Ecto neural progenitor cell (in vitro differentiated cells): ENCODE measurements around the gene CCDC191.

Source experiments
- DNase-seq: peaks from one replicate; pipeline ENCODE4 v3.0.0-alpha.2; 2018; ENCODE audit warnings: low spot score

CCDC191 gene

GRCh38 chr3:114056130-114057010 lies at the start of gene CCDC191, which contains the start of gene QTRT2:
CCDC191 (minus strand) TSS chr3:114056526; CDS start chr3:114056466, 60 bp downstream.
QTRT2 (plus strand) TSS chr3:114056737; CDS start chr3:114065258, 8,521 bp downstream.
- peak; percentile 99 for DNase-seq

- DNase-seq, result no peak
Observed at GRCh38 chr3:114104414-114104813, 48.1 kb upstream of the CCDC191 start.

- DNase-seq, result no peak
Observed at GRCh38 chr3:114103858-114104257, 47.5 kb upstream of the CCDC191 start.

- DNase-seq, result no peak
Observed at GRCh38 chr3:114103181-114103580, 46.9 kb upstream of the CCDC191 start.

GRCh38 chr3:114101101-114101500 lies 44.8 kb upstream of the CCDC191 start:
- DNase-seq, result no peak

GRCh38 chr3:114095796-114096195 lies 39.5 kb upstream of the CCDC191 start:
- no peak for DNase-seq

- no peak for DNase-seq
Observed at GRCh38 chr3:114093596-114093995, 37.3 kb upstream of the CCDC191 start.

GRCh38 chr3:114093016-114093380 lies 36.7 kb upstream of the CCDC191 start:
- no peak for DNase-seq

- DNase-seq, result no peak
Observed at GRCh38 chr3:114092151-114093015, 36.1 kb upstream of the CCDC191 start.

- DNase-seq, result no peak
Observed at GRCh38 chr3:114089675-114090074, 33.3 kb upstream of the CCDC191 start.

GRCh38 chr3:114086356-114086755 lies 30.0 kb upstream of the CCDC191 start:
- no peak for DNase-seq

GRCh38 chr3:114083112-114083511 lies 26.8 kb upstream of the CCDC191 start:
- DNase-seq, result no peak

- no peak for DNase-seq
Observed at GRCh38 chr3:114081037-114081436, 24.7 kb upstream of the CCDC191 start.

GRCh38 chr3:114080201-114080600 lies 23.9 kb upstream of the CCDC191 start:
- no peak for DNase-seq

GRCh38 chr3:114079761-114080160 lies 23.4 kb upstream of the CCDC191 start:
- no peak for DNase-seq

GRCh38 chr3:114078126-114078525 lies 21.8 kb upstream of the CCDC191 start:
- no peak for DNase-seq

- DNase-seq, result no peak
Observed at GRCh38 chr3:114076711-114077110, 20.4 kb upstream of the CCDC191 start.

GRCh38 chr3:114071786-114072185 lies 15.5 kb upstream of the CCDC191 start:
- no peak for DNase-seq

GRCh38 chr3:114068336-114068735 lies 12.0 kb upstream of the CCDC191 start:
- no peak for DNase-seq

GRCh38 chr3:114067804-114068203 lies 11.5 kb upstream of the CCDC191 start:
- no peak for DNase-seq

- DNase-seq, result no peak
Observed at GRCh38 chr3:114060906-114061655, 4.8 kb upstream of the CCDC191 start.

- DNase-seq, result no peak
Observed at GRCh38 chr3:114058646-114059045, 2.3 kb upstream of the CCDC191 start.
